Activated naive CD4-positive, alpha-beta T cell treated with anti-CD3 and anti-CD28 coated beads, Interleukin-2, amount 50 U/mL, for 24 hours (primary cell): Measurements from ENCODE around the gene OR52R1.
"Not testable (repeated sequence)": the region's sequence is repeated elsewhere in the genome, so short reads cannot be mapped to it uniquely, and the experiment has no call there.

ENCODE experiments used
- H3K27ac Mint-ChIP-seq: one replicate; pipeline ENCODE4 v1.8.0; 2021; ENCODE audit warnings: mild to moderate bottlenecking, mixed read lengths
- H3K27me3 Mint-ChIP-seq: one replicate; pipeline ENCODE4 v1.8.0; 2021; ENCODE audit warnings: mixed read lengths
- H3K36me3 Mint-ChIP-seq: one replicate; pipeline ENCODE4 v1.8.0; 2021; ENCODE audit warnings: mixed read lengths
- H3K4me1 Mint-ChIP-seq: one replicate; pipeline ENCODE4 v1.8.0; 2021; ENCODE audit warnings: mixed read lengths
- H3K4me3 Mint-ChIP-seq: one replicate; pipeline ENCODE4 v1.8.0; 2021; ENCODE audit warnings: mild to moderate bottlenecking, mixed read lengths
- H3K9me3 Mint-ChIP-seq: one replicate; pipeline ENCODE4 v1.8.0; 2021; ENCODE audit warnings: mixed read lengths

The OR52R1 gene

DNA sequence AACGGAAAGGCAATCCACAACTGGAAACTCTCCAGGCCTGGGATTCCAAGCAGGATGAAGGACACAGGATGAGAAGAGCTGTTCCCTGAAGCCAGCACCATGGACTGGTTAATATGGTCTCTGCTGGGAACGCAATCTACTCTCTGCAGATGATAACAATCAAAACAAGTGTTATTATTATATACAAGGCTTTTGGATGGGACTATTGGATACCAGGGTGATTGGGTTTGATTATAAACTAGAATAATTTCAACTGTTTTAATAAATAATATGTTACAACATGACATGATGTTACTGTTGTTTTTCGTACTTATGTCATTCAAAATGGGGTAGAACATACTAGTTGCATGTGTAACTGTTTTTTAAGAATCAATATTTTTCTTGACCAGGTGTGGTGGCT, at the start of gene OR52R1:
OR52R1 (minus strand) TSS at position 101 of the 400 bp plus-strand sequence; CDS start at position 101, 0 bp downstream.
- Mint-ChIP-seq H3K4me1 (no peaks in the 10 kb centered on the region), H3K27me3 (no peaks in the 10 kb centered on the region), H3K4me3 (no peak within 1 kb of the TSS), H3K36me3 (no peaks in the 10 kb centered on the region), H3K27ac (no peak within 1 kb of the TSS), H3K9me3 (no peaks in the 10 kb centered on the region)

- Mint-ChIP-seq H3K4me3 (no peak overlapping the region), H3K36me3 (no peaks in the 10 kb centered on the region), H3K27ac (no peak overlapping the region), H3K4me1 (no peaks in the 10 kb centered on the region), H3K27me3 (peaks cover 21% of the 10 kb centered on the region), H3K9me3 (no peaks in the 10 kb centered on the region)
Observed at GRCh38 chr11:4851033-4851432, 46.9 kb upstream of the OR52R1 start.

DNA sequence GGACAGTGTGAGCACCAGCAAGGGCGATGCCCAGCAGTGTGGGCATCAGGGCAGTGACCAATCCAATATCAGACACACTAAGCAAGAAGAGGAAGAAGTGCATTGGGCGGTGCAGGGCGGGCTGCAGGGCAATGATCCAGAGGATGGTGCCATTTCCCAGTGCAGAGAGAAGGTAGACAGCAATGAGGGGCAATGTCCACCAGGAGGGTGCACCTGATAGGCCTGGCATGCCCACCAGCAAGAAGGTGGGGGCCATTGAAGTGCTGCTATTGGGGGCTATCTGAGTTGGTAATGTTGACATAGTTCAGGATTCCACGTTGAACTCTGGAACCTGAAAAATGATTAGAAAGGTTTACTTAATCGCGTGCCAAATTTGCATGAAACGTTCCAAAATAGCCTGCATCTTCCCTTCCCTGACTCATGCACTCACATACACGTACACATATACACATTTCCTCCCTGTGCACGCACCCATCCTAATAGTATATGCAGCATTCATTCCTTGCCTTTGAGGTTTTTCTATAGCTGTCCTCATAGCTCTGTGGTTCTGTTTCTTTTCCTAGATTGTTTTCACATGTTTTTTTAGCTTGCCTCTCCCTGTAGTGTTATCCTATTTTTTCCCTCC, 44.8 kb upstream of the OR52R1 start, which contains the start of gene OR51S1:
OR51S1 (minus strand) TSS at position 301 of the 625 bp plus-strand sequence; CDS start at position 301, 0 bp downstream.
- no peaks in the 10 kb centered on the region for H3K9me3 Mint-ChIP-seq
- no peak within 1 kb of the TSS for H3K4me3 Mint-ChIP-seq
- H3K27me3 Mint-ChIP-seq, result peaks cover 21% of the 10 kb centered on the region
- no peaks in the 10 kb centered on the region for H3K36me3 Mint-ChIP-seq
- no peaks in the 10 kb centered on the region for H3K4me1 Mint-ChIP-seq
- H3K27ac Mint-ChIP-seq, result no peak within 1 kb of the TSS

DNA sequence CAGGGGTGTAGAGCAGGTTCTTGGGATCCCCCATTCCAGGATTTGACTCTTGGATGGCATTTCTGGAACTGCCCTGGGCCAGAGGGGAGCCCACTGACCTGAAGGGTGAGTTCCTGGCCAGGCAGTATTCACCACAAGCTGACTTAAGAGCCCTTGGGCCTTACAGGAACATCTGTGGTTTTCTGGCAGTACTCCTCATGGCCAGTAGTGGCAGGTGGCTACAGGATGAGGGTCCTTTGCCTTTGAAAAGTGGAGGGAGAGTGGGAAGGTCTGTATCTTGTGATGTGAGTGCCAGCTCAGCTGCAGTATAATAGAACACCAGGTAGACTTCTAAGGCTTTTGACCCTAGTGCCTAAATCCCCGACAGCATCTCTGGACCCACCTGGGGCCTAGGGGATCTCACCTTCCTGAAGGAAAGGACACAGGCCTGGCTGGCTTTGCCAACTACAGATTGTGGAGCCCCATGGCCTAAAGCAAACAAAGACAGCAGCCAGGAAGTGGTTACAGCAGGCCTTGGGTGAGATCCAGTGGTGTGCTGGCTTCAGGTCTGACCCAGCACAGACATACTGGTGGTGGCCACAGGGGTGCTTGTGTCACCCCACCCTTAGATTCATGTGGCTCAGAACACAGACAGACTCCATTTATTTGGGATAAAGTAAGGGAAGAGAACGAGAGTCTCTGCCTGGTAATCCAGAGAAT, 35.8 kb upstream of the OR52R1 start:
- no peak overlapping the region for H3K27ac Mint-ChIP-seq
- H3K4me3 Mint-ChIP-seq, result no peak overlapping the region
- H3K9me3 Mint-ChIP-seq, result peaks cover 5% of the 10 kb centered on the region
- H3K27me3 Mint-ChIP-seq, result peaks cover 7% of the 10 kb centered on the region
- H3K4me1 Mint-ChIP-seq, result no peaks in the 10 kb centered on the region
- no peaks in the 10 kb centered on the region for H3K36me3 Mint-ChIP-seq

GRCh38 chr11:4830909-4831308, 26.7 kb upstream of the OR52R1 start:
- Mint-ChIP-seq H3K27me3 (peaks cover 2% of the 10 kb centered on the region), H3K36me3 (no peaks in the 10 kb centered on the region), H3K27ac (no peak overlapping the region), H3K4me3 (no peak overlapping the region), H3K9me3 (no peaks in the 10 kb centered on the region), H3K4me1 (no peaks in the 10 kb centered on the region)

GRCh38 chr11:4830346-4830745, 26.2 kb upstream of the OR52R1 start:
- Mint-ChIP-seq H3K4me3 (no peak overlapping the region), H3K9me3 (no peaks in the 10 kb centered on the region), H3K27ac (no peak overlapping the region), H3K4me1 (no peaks in the 10 kb centered on the region), H3K36me3 (no peaks in the 10 kb centered on the region), H3K27me3 (peaks cover 2% of the 10 kb centered on the region)

DNA sequence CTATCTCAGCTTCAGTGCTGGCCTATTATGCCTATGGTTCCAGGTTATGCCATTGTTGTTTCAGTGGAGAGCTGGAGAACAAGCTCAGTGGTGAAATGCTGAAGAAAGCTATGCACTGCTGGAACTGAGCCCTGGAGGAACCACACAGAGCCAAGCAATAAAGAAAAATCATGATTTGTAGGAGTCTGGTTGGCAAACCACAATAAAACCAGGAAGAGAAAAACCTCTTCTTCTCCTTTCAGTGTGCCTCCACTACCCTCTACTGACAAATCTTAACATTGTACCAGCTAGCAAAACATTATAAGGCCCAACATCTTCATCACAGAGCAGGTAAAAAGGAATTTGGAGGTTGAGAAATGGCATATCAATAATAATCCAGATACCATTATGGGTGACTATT, 22.2 kb upstream of the OR52R1 start:
- Mint-ChIP-seq H3K27me3 (peaks cover 6% of the 10 kb centered on the region), H3K4me3 (no peak overlapping the region), H3K9me3 (no peaks in the 10 kb centered on the region), H3K27ac (no peak overlapping the region), H3K36me3 (no peaks in the 10 kb centered on the region), H3K4me1 (no peaks in the 10 kb centered on the region)

DNA sequence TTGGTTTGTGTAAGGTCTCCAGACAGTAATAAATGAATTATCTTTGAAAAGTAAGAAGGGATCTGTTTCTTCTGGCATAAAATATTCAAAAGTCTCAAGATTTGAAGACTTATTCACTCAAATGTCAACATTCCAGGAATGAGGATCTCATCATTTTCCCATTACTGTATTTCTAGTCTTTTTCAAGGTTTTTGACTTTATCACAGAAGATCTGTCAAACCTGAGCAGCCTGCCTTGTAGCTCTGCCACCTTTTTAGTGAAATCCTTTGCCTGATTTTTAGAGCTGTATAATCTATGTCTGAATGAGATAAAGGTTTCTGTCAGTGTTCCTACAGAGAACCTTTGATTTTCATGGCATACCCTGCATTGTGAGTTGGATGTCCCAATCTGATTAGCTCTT, 21.0 kb upstream of the OR52R1 start:
- H3K27me3 Mint-ChIP-seq, result peaks cover 6% of the 10 kb centered on the region
- no peaks in the 10 kb centered on the region for H3K9me3 Mint-ChIP-seq
- H3K36me3 Mint-ChIP-seq, result no peaks in the 10 kb centered on the region
- no peak overlapping the region for H3K4me3 Mint-ChIP-seq
- H3K27ac Mint-ChIP-seq, result no peak overlapping the region
- H3K4me1 Mint-ChIP-seq, result no peaks in the 10 kb centered on the region

- Mint-ChIP-seq H3K27ac (no peak within 1 kb of the TSS), H3K27me3 (peaks cover 10% of the 10 kb centered on the region), H3K9me3 (no peaks in the 10 kb centered on the region), H3K4me3 (no peak within 1 kb of the TSS), H3K4me1 (no peaks in the 10 kb centered on the region), H3K36me3 (no peaks in the 10 kb centered on the region)
Observed at GRCh38 chr11:4821021-4821420, 16.8 kb upstream of the OR52R1 start, which contains the start of gene OR51F2. Gene OR51F2, plus strand, starts transcription at chr11:4821321. Its CDS starts 101 bp downstream, at chr11:4821422.

DNA sequence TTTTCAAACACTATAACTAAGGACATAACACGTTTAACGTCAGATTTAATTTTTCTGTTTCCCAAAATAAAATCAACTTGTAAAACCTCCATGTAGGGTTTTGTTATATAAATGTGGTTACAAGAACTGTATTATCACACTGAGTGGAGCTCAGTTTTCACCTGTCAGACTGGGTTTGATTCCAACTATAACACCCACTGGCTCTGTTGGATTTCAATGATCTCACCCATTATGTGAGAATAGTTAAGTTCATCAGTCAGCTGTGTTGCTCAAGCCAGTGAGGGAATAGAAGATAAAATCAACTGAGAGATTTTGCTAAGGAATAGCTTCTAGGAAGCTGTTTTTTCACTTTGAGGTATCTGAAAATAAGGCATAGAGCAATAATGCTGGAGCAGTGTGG, 5.1 kb upstream of the OR52R1 start:
- Mint-ChIP-seq H3K36me3 (no peaks in the 10 kb centered on the region), H3K4me1 (no peaks in the 10 kb centered on the region), H3K27ac (no peak overlapping the region), H3K27me3 (no peaks in the 10 kb centered on the region), H3K9me3 (no peaks in the 10 kb centered on the region), H3K4me3 (no peak overlapping the region)

- Mint-ChIP-seq H3K4me1 (no peaks in the 10 kb centered on the region), H3K4me3 (no peak overlapping the region), H3K27ac (no peak overlapping the region), H3K36me3 (no peaks in the 10 kb centered on the region), H3K9me3 (no peaks in the 10 kb centered on the region), H3K27me3 (no peaks in the 10 kb centered on the region)
Observed at GRCh38 chr11:4808476-4808875, 4.3 kb upstream of the OR52R1 start.

- not testable (repeated sequence) for H3K36me3 Mint-ChIP-seq, H3K9me3 Mint-ChIP-seq, H3K4me3 Mint-ChIP-seq, H3K4me1 Mint-ChIP-seq, H3K27me3 Mint-ChIP-seq, H3K27ac Mint-ChIP-seq
Observed at GRCh38 chr11:4801316-4801715, 2.9 kb downstream of the OR52R1 start.

GRCh38 chr11:4798427-4799183, 5.6 kb downstream of the OR52R1 start:
- Mint-ChIP-seq H3K27me3 (no peaks in the 10 kb centered on the region), H3K27ac (no peak overlapping the region), H3K4me1 (no peaks in the 10 kb centered on the region), H3K36me3 (no peaks in the 10 kb centered on the region), H3K4me3 (no peak overlapping the region), H3K9me3 (no peaks in the 10 kb centered on the region)

DNA sequence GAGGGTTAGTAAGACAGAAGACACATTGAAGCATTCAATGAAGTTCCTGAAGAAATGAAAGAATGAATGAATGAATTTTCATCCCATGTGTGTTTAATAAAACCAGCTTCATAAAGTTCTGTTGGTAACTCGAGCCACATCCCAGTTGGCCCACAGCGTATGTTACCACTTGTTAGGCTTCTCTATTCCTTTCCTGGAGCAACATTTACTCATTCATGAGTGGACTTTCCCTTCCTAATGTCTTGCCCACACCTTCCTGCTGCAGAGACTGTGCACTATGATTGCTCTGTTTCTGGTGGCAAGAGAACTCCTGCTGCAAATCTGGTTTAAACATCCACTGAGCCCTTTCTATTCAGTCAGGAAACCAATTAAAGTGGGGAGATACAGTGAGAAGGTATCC, 7.0 kb downstream of the OR52R1 start:
- Mint-ChIP-seq H3K4me1 (no peaks in the 10 kb centered on the region), H3K27ac (no peak overlapping the region), H3K36me3 (no peaks in the 10 kb centered on the region), H3K4me3 (no peak overlapping the region), H3K9me3 (no peaks in the 10 kb centered on the region), H3K27me3 (no peaks in the 10 kb centered on the region)

DNA sequence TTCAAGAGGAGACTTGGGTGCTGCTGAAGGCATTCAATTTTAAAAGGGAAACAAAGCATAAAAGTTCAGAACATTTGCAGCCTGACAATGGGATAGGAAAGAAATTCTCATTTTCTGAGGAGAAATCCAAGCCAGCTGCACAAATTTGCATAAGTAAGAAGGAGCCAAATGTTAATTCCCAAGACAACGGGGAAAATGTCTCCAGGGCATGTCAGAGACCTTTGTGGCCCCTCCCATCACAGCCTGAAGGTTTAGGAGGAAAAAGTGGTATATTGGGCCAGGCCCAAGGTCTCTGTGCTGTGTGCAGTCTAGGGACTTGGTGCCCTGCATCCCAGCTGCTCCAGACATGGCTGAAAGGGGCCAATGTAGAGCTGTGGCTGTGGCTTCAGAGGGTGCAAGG, 21.7 kb downstream of the OR52R1 start:
- H3K9me3 Mint-ChIP-seq, result peaks cover 10% of the 10 kb centered on the region
- H3K4me3 Mint-ChIP-seq, result no peak overlapping the region
- peaks cover 11% of the 10 kb centered on the region for H3K27me3 Mint-ChIP-seq
- H3K27ac Mint-ChIP-seq, result no peak overlapping the region
- H3K4me1 Mint-ChIP-seq, result no peaks in the 10 kb centered on the region
- no peaks in the 10 kb centered on the region for H3K36me3 Mint-ChIP-seq

DNA sequence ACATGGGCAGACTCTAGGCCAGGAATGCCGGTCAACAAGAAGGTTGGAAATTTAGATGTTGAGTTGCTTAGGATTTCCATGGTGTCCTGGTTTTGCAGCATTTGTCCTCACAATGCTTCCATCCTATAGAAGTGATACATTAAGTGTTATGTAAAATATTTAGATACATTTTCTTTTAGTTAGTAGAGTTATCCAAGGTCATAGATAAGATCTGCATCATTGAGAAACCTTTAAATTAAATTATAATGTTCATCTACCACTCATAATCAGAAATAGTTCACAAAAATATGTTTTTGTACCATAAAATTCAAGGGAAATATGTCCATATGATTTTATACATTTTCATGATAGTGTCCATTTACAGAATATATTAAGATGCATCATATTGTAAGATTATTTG, 34.3 kb downstream of the OR52R1 start, which contains the start of gene OR51F1:
OR51F1 (minus strand) TSS at position 101 of the 400 bp plus-strand sequence; CDS start at position 101, 0 bp downstream.
- H3K4me1 Mint-ChIP-seq, result no peaks in the 10 kb centered on the region
- H3K27me3 Mint-ChIP-seq, result peaks cover 3% of the 10 kb centered on the region
- H3K9me3 Mint-ChIP-seq, result peaks cover 5% of the 10 kb centered on the region
- H3K36me3 Mint-ChIP-seq, result no peaks in the 10 kb centered on the region
- no peak within 1 kb of the TSS for H3K4me3 Mint-ChIP-seq
- no peak within 1 kb of the TSS for H3K27ac Mint-ChIP-seq
